SKM-1 (cell line): ENCODE measurements around the gene RRAS.

Experiments
- DNase-seq: peaks from one replicate; lab custom pipeline; 2025; ENCODE audit not compliant: unreplicated experiment; lab: John Stamatoyannopoulos, UW

The RRAS gene

GRCh38 chr19:49640113-49640898, at the start of gene RRAS:
RRAS (minus strand) TSS chr19:49640143; CDS start chr19:49640098, 45 bp downstream.
- DNase-seq: peak; percentile 66

DNA sequence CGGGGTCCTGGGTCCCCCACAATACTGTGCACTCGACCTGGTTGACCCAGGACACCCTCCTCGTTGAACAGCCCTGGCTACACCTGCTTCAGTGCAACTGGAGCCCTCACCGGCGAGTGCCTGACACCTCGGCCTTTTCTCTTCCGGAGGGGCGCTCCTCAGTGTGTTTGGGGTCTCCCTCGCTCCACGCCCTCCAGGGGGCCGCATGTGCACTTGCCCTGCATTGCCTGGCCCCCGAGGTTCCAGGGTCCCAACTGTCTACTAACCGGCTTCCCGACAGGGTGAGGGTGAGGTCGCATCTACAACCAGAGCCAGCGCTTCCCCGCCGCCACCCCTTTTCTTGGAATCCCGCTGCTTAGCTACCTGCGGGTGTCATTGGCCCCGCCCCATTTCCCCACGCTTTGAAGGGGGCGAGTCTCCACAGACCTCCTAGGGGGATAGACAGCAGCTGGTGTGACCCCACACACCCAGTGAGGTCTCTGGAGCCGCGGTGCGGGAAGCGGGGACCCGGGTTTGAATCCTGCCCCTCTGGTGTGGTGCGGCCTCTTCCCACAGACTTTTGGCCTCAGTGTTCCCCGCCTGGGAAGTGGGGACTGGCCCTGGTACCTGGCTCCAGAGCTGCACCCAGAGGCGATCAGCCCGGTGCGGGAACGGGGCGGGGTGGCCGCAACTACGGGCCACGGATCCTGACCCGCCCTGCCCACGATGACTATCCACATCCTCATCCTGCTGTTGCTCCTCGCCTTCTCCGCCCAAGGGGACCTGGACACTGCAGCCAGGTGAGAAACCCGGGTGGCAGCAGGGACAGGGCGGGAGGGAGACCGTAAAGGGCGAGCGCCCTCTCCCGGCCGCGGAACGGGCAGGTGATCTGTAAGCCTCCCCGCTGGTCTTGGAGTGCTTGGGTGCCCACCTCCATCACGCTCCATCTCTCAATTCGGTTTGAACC, 49.5 kb upstream of the RRAS start, which contains the start of gene ADM5:
Gene ADM5, plus strand, starts transcription at position 462 of the 946 bp plus-strand sequence. Its CDS starts 244 bp downstream, at position 706.
- DNase-seq: no peak

DNA sequence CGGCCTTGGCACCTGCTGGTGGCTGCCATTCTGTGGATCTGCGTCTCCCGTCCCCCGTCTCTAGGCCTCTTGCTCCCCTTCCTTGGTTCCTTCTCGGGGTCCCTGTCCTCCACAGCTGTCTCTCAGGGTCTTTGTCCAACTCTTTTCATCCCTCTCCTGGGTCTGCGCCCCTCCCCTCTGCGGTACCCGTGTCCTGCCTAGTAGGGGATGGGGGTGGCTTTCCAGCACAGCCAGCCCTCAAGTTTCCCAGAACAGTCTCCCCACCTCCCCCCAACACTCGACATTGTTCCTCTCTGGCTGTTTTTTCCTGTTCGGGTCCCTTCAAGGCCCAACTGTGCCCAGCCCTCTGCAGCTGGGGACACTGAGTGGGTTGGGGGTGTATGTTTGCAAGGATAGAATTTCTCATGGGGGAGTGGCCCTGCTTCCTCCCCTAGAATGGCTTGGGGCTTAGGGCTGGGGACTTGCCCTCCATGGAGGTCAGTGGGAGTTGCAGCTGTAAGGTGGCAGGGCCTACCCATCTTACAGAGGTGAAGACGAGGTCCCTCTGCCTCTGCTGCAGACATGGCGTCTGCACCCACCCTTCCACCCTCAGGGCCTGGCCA, 48.7 kb upstream of the RRAS start:
- DNase-seq: no peak

DNA sequence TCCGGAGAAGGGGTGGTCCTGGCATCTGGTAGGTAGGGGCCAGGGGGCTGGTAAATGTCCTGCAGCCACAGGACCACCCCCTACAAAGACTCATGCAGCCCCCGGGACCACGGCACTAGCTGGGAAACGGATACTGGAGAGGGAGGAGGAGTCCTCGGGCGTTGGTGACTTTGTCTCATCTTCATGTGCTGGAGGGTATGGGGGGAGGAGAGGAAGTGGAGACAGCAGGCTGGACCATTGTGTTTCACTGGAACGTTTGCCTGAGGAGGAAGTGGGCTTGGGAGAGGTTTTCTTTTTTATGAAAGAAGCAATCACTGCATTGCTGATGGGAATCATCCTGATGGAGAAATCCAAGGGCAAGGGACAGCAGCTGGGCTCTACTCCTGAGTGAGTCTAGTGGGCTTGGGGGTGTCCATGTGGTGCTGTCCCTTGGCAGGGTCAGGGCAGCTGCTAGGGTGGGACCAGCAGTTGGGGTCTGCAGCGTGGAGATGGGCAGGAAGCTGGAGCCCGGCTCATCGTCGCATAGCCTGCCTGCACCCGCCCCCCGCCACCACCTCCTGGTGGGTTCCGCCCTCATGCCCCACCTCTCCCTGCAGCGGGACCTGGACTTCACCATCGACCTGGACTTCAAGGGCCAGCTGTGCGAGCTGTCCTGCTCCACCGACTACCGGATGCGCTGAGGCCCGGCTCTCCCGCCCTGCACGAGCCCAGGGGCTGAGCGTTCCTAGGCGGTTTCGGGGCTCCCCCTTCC, 47.8 kb upstream of the RRAS start:
- no peak for DNase-seq

DNA sequence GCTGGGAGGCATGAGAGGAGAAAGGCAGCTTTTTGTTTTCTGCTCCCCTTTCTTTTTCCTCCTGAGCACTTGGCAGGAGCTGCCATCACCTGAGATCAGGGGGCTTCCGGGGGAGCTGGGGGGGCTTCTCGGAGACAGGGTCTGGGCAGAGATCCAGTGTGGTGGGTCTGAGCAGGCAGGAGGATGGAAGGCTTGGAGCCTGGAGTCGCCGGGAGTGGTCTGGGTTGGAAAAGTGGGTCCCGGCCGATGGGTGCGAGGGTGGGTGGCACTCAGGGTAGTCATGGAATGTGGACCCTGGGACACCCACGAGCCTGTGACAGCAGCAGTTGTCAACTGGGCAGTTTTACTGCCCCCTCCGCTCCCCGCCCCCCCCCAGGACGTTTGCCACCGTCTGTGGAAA, 47.2 kb upstream of the RRAS start:
- DNase-seq: no peak

- DNase-seq: no peak
These were observed 46.7 kb upstream of the RRAS start for GRCh38 chr19:49686503-49687088.

GRCh38 chr19:49685845-49686332, 45.9 kb upstream of the RRAS start:
- DNase-seq: no peak

DNA sequence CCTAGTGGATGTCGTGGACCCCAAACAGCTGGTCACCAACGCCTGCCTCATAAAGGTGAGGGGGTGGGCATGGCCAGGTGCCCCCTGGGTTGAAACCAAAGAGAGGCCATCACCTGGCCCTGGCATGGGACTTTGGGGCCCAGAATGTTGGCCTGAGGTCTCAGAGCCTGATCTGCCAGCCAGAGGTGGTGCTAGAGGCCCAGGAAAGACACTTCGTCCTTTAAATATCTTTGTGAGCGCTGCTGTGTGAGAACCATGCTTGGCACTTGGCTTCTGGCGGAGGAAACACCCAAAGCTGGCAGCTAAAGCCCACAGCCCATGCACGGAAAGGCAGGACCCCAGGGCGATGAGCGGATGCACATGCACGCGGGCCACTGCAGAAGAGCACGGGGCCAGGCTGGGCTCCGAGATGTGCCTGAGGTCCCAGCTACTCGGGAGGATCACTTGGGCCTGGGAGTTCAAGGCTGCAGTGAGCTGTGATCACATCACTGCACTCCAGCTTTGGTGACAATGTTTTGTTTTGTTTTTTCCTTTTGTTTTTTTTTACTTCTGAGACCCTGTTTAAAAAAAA, 45.1 kb upstream of the RRAS start:
- no peak for DNase-seq

DNA sequence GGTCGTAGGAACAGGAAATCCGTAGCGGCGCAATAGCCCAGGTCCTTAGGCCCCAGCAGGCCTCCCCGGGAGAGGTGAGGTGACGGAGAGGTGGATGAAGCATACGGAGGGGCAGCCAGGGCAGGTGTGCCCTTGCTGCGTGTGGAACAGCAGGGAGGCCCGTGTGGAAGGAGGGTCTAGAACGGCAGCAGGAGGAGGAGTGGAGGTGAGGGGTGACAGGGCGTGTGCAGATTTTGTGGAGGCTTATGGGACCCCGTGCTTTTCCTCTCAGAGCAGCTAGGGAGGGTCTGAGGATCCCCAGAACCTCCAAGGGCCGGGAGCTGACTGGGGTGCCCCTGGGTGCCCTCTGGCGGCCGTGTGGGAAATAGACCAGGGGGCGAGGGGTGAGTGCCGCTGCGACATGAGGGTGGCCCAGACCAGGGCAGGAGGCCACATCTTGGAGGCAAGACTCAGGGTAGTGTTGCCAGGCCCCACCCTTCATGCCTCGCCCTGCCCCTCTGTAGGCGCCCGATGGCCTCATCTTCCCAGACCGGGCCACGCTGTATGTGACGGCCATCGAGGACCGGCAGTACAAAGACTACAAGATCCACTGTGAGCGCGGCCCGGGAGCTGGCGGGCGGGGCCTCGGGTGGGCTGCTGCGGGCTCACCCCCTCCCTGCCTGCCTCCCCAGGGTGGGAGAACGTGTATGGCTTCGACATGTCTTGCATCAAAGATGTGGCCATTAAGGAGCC, 44.5 kb upstream of the RRAS start:
- no peak for DNase-seq

GRCh38 chr19:49683814-49684250, 43.9 kb upstream of the RRAS start:
- no peak for DNase-seq

DNA sequence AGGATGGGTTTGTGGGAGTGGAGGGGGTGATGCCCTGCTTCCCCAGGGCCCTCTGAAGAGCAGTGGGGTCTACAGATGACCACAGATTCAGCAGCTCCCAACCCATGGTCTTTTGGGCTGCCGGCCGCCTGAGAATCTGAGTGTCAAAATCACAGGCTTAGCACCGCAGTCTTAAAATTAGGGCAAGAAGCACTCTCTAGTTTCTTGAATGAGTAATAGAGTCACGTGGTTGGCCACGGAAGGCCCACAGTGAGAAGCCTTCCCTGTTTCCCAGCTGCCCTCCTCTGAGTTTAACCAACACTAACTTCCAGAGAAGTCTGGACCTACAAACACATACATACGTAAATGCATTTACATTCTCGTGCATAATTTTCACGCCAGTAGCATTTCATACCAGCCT, 42.3 kb upstream of the RRAS start:
- no peak for DNase-seq

- no peak for DNase-seq
These were observed 41.9 kb upstream of the RRAS start for GRCh38 chr19:49681830-49682229.

GRCh38 chr19:49680421-49681351, 40.7 kb upstream of the RRAS start:
- DNase-seq: no peak

GRCh38 chr19:49679771-49680413, 39.9 kb upstream of the RRAS start:
- DNase-seq: no peak

GRCh38 chr19:49678985-49679770, 39.2 kb upstream of the RRAS start:
- no peak for DNase-seq

DNA sequence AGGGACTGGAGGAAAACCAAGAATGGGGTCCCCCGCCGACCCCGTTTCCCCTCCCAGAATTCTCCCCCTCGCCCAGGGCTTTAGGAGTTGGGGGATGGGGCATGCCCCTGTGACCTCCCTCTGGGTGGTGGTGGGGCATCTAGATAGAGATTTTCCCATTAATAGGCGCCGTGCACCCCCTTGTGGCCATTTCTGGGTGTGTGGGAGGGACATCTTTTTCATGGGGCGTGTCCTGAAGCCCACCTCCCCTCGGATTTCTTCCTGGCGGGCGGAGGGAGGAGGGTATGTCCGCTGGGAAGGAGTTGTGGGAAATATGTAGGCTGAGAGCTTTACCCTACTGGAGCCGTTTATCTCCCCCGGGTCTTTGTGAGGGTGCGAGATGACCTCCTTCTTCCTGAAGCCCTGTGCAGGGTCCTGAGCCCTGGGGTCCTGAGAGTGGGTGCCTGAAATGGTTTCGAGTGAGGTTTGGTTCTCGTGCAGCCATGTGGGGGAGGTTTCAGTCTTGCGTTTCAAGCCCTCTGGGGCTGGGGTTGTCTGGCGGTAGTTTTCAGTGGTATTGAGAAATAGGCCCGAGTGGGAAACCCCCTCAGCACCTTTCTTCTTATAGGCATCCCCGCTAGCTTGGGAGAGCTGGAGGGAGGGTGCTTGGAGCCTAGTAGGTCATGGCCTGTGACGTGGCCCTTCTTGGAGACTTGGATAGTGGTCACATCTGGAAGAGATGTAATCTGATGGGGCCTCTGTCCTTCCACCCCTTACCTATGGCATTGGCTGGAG, 38.1 kb upstream of the RRAS start:
- DNase-seq: no peak
